Sigmoid colon (tissue), 3 donors: Measurements from ENCODE around the gene LRRC3.

ENCODE experiments used
- POLR2A ChIP-seq, 2 donors: fragments of 450-650 bp; IDR thresholded peaks; one replicate each; pipeline ENCODE4 v1.6.1; 2016; ENCODE audit warnings: antibody characterized with exemption in 2 of 2, mild to moderate bottlenecking in 2 of 2, moderate library complexity in 2 of 2
- TF ChIP-seq, protein P1 (sequence below), 4 experiments: fragments of 450-650 bp in 3 of 4; fragments of 200-600 bp in 1 of 4; IDR thresholded peaks; one replicate each; pipeline ENCODE4 v1.5.1; 2016 to 2019; ENCODE audit warnings: antibody characterized with exemption in 4 of 4, mild to moderate bottlenecking in 3 of 4, moderate library complexity in 2 of 4

DNA sequence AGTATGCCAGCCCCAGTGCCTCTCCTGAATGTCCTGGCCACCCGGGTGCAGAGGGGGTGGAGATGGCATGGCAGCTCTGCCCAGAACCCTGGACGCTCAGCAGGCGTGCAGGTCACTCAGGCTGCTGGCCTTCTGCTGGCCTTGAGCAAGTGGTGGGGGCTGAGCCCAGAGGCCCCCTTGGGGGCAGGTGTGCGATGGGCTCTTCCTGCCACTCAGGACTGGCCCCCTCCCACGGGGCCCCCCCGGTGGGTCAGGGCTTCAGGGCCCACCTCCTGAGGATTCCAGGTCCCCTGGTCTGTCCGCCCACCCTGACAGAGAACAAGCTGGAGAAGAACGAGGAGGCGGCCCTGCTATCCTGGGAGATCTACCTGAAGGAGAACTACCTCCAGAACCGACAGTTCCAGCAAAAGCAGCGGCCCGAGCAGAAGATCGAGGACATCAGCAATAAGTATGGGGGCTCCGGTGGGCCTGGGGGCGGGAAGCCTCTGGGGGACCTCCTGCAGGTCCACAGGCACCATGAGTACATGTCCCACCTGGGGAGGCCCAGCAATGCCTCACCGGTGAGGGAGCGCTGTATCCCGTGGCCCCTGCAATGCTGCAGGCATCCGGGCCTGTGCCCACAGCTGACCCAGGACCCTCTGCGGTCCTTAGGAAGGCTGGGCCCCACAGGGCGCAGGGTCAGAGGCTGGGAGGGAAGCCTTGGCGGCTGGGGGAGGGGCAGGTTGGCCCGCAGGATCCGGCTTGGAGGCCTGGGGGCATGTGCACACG lies 37.0 kb upstream of the LRRC3 start:
- TF ChIP-seq, protein P1, sequence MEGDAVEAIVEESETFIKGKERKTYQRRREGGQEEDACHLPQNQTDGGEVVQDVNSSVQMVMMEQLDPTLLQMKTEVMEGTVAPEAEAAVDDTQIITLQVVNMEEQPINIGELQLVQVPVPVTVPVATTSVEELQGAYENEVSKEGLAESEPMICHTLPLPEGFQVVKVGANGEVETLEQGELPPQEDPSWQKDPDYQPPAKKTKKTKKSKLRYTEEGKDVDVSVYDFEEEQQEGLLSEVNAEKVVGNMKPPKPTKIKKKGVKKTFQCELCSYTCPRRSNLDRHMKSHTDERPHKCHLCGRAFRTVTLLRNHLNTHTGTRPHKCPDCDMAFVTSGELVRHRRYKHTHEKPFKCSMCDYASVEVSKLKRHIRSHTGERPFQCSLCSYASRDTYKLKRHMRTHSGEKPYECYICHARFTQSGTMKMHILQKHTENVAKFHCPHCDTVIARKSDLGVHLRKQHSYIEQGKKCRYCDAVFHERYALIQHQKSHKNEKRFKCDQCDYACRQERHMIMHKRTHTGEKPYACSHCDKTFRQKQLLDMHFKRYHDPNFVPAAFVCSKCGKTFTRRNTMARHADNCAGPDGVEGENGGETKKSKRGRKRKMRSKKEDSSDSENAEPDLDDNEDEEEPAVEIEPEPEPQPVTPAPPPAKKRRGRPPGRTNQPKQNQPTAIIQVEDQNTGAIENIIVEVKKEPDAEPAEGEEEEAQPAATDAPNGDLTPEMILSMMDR (IDR thresholded peaks at IDR 0.05), result no peak
- no peak for TF ChIP-seq POLR2A (IDR thresholded peaks at IDR 0.05)
